HepG2 (cell line): Measurements from ENCODE around the gene RGS19. TPM values are rescaled to one million over a fixed set of nuclear protein-coding genes. Genes with fewer than 3 reads are reported as not detected.

Experiments
- ATAC-seq: fragments of 200-7000 bp; cut with Tn5 transposase; 3 replicates; pipeline ENCODE4 v1.9.1; 2020; ENCODE audit warnings: mild to moderate bottlenecking, moderate library complexity
- BruUV-seq: library from RNA; stranded (reverse); fragments of 400-500 nt; replicated peaks from 2 replicates; lab custom pipeline; 2021; lab: Mats Ljungman, UMichigan
- CTCF ChIA-PET: fragments of 300-600 bp; formaldehyde crosslinking; extraction: SDS; loops from one replicate; lab custom pipeline; 2021; ENCODE audit warnings: low total read pairs, inconsistent platforms, low intra/inter-chr PET ratio; lab: Yijun Ruan, JAX
- POLR2A ChIA-PET: fragments of 350-600 bp; sonication (Branson Sonifier 250); formaldehyde crosslinking; loops from one replicate; lab custom pipeline; 2020; ENCODE audit warnings: antibody characterized with exemption, inconsistent platforms; lab: Yijun Ruan, JAX
- DNase-seq: peaks from one replicate; pipeline ENCODE4 v3.0.0-alpha.2; 2015; ENCODE audit warnings: low spot score
- FAIRE-seq: peaks from 3 replicates; lab custom pipeline; 2011; peaks lifted over from hg19 to GRCh38; lab: Jason Lieb, UNC
- H2AFZ ChIP-seq: one replicate; pipeline ENCODE4 v1.6.1; 2011; ENCODE audit warnings: low read length, inconsistent platforms
- H3K27ac ChIP-seq: fragments of 300-600 bp; 3 replicates; pipeline ENCODE4 v1.8.0; 2011; ENCODE audit warnings: mixed run types, mild to moderate bottlenecking, mixed read lengths, low read length, inconsistent platforms; ENCODE audit not compliant: insufficient read depth; ENCODE audit errors: extremely low read length
- H3K27me3 ChIP-seq, 2 experiments: fragments of 200-600 bp in 1 of 2; 2 replicates in 1 of 2; 3 replicates in 1 of 2; pipeline versions ENCODE4 v1.6.0 to v1.8.0; 2011; ENCODE audit warnings: low read length in 2 of 2, mild to moderate bottlenecking in 2 of 2, moderate library complexity in 2 of 2, inconsistent platforms in 1 of 2; ENCODE audit not compliant: insufficient read depth in 2 of 2, control insufficient read depth in 1 of 2
- H3K36me3 ChIP-seq, 2 experiments: fragments of 200-600 bp in 1 of 2; replicated peaks in 1 of 2; 2 replicates in 1 of 2; 3 replicates in 1 of 2; pipeline versions ENCODE4 v1.5.1 to v1.8.0; 2011; ENCODE audit warnings: low read length in 2 of 2, inconsistent platforms in 1 of 2; ENCODE audit not compliant: insufficient read depth in 2 of 2, control insufficient read depth in 1 of 2
- H3K4me1 ChIP-seq: 2 replicates; pipeline ENCODE4 v1.5.1; 2012; ENCODE audit warnings: low read length, inconsistent platforms; ENCODE audit not compliant: insufficient read depth
- H3K4me2 ChIP-seq: 2 replicates; pipeline ENCODE4 v1.6.0; 2011; ENCODE audit warnings: low read depth, low read length, inconsistent platforms
- H3K4me3 ChIP-seq, 3 experiments: fragments of 200-600 bp in 1 of 3; sonication (generic), shearing (Covaris generic) in 1 of 3; replicated peaks in 1 of 3; 2 replicates each; pipeline ENCODE4 v1.5.1; 2011 to 2016; ENCODE audit warnings: low read length in 3 of 3, inconsistent platforms in 2 of 3, low read depth in 2 of 3, mild to moderate bottlenecking in 2 of 3, control low read depth in 1 of 3, mixed read lengths in 1 of 3; ENCODE audit not compliant: insufficient read depth in 1 of 3
- H3K79me2 ChIP-seq: one replicate; pipeline ENCODE4 v1.6.1; 2011; ENCODE audit warnings: low read length, inconsistent platforms; ENCODE audit not compliant: insufficient read depth
- H3K9ac ChIP-seq: 2 replicates; pipeline ENCODE4 v1.6.0; 2011; ENCODE audit warnings: mild to moderate bottlenecking, low read depth, low read length, inconsistent platforms; ENCODE audit not compliant: insufficient read depth
- H3K9me3 ChIP-seq: 2 replicates; pipeline ENCODE4 v1.5.1; 2012; ENCODE audit warnings: mild to moderate bottlenecking, low read length
- H4K20me1 ChIP-seq: 2 replicates; pipeline ENCODE4 v1.6.0; 2011; ENCODE audit warnings: inconsistent platforms, mild to moderate bottlenecking, low read length, moderate library complexity; ENCODE audit not compliant: insufficient read depth
- ATAD3A ChIP-seq: sonication (generic); formaldehyde crosslinking; IDR thresholded peaks from 2 replicates; pipeline ENCODE4 v1.4.0; 2020; ENCODE audit warnings: missing genetic modification reagents
- NFE2 ChIP-seq: sonication (generic); formaldehyde crosslinking; IDR thresholded peaks from 2 replicates; pipeline ENCODE4 v1.4.0; 2020; ENCODE audit warnings: missing genetic modification reagents
- SAP130 ChIP-seq: IDR thresholded peaks from 2 replicates; pipeline ENCODE4 v1.6.1; 2016; ENCODE audit warnings: low read depth
- TCF7L2 ChIP-seq: IDR thresholded peaks from 2 replicates; pipeline ENCODE4 v1.6.1; 2011; ENCODE audit warnings: mild to moderate bottlenecking, low read depth, low read length, moderate library complexity
- ZFY ChIP-seq: sonication (generic); formaldehyde crosslinking; IDR thresholded peaks from 2 replicates; pipeline ENCODE4 v1.4.0; 2020; ENCODE audit warnings: missing genetic modification reagents
- ZKSCAN8 ChIP-seq: IDR thresholded peaks from 2 replicates; pipeline ENCODE4 v1.6.1; 2016; ENCODE audit warnings: borderline replicate concordance, missing genetic modification reagents, missing compliant biosample characterization
- ZNF296 ChIP-seq: sonication (generic); formaldehyde crosslinking; conservative IDR thresholded peaks from 2 replicates; pipeline ENCODE4 v1.5.0; 2020; ENCODE audit warnings: mild to moderate bottlenecking, missing genetic modification reagents
- ZNF510 ChIP-seq: sonication (generic); formaldehyde crosslinking; IDR thresholded peaks from 2 replicates; pipeline ENCODE4 v1.4.0; 2020; ENCODE audit warnings: low read depth, mild to moderate bottlenecking, missing genetic modification reagents
- WGBS: methylation state at CpG from one replicate; pipeline ENCODE4 v1.1.6; 2017; ENCODE audit warnings: low lambda C conversion rate; 5-methylcytosine and 5-hydroxymethylcytosine counted together
- in situ Hi-C: cut with HindIII; loops from 2 replicates; pipeline ENCODE4 v1.10.0; 2017; ENCODE audit warnings: low pct_unique_long_range_greater_than_20kb; ENCODE audit not compliant: extremely low pct_ligation_motif_present
- intact Hi-C: fragments of 100-400 bp; cut with micrococcal nuclease; formaldehyde crosslinking; loops from one replicate; pipeline ENCODE4 v1.10.0; 2022; ENCODE audit not compliant: unreplicated experiment
- polyA plus RNA-seq, 8 experiments: library from polyadenylated mRNA; depleted of rRNA in 3 of 8; stranded (reverse) in 7 of 8; unstranded in 1 of 8; fragments of >200 nt; fragmentation: Illumina TruSeq in 4 of 8; extraction: Trizol in 4 of 8; gene quantifications; 2 replicates each; pipeline versions ENCODE4 v1.2.1 to v1.2.3, GENCODE V29; 2011 to 2016; ENCODE audit warnings: low read depth in 4 of 8, missing spikeins in 1 of 8, mixed read lengths in 1 of 8; ENCODE audit not compliant: insufficient read depth in 1 of 8
- total RNA-seq, 5 experiments: library from RNA; depleted of rRNA; stranded (reverse); fragments of >200 nt; fragmentation: Illumina TruSeq; extraction: Trizol; gene quantifications; 2 replicates each; pipeline ENCODE4 v1.2.3, GENCODE V29; 2016; ENCODE audit warnings: low read depth in 1 of 5
- TF ChIP-seq, protein P1 (sequence below): sonication (generic); formaldehyde crosslinking; IDR thresholded peaks from 2 replicates; pipeline ENCODE4 v1.9.0; 2021; ENCODE audit warnings: missing genetic modification reagents, borderline replicate concordance
- TF ChIP-seq, protein P2 (sequence below): sonication (generic); formaldehyde crosslinking; IDR thresholded peaks from 2 replicates; pipeline ENCODE4 v1.4.0; 2020; ENCODE audit warnings: missing genetic modification reagents, mild to moderate bottlenecking, borderline replicate concordance
- TF ChIP-seq, protein P3 (sequence below): sonication (generic); formaldehyde crosslinking; IDR thresholded peaks from 2 replicates; pipeline ENCODE4 v1.4.0; 2020; ENCODE audit warnings: mild to moderate bottlenecking, missing genetic modification reagents, borderline replicate concordance
- TF ChIP-seq, protein P4 (sequence below): sonication (generic); formaldehyde crosslinking; IDR thresholded peaks from 2 replicates; pipeline ENCODE4 v1.4.0; 2020; ENCODE audit warnings: mild to moderate bottlenecking, missing genetic modification reagents

Gene RGS19
- total and polyA plus RNA-seq, 2 of the 13 experiments (the other 11 are each of a cell fraction or from before 2014, with no cell fraction given): 10.7 to 11.9 TPM

DNA sequence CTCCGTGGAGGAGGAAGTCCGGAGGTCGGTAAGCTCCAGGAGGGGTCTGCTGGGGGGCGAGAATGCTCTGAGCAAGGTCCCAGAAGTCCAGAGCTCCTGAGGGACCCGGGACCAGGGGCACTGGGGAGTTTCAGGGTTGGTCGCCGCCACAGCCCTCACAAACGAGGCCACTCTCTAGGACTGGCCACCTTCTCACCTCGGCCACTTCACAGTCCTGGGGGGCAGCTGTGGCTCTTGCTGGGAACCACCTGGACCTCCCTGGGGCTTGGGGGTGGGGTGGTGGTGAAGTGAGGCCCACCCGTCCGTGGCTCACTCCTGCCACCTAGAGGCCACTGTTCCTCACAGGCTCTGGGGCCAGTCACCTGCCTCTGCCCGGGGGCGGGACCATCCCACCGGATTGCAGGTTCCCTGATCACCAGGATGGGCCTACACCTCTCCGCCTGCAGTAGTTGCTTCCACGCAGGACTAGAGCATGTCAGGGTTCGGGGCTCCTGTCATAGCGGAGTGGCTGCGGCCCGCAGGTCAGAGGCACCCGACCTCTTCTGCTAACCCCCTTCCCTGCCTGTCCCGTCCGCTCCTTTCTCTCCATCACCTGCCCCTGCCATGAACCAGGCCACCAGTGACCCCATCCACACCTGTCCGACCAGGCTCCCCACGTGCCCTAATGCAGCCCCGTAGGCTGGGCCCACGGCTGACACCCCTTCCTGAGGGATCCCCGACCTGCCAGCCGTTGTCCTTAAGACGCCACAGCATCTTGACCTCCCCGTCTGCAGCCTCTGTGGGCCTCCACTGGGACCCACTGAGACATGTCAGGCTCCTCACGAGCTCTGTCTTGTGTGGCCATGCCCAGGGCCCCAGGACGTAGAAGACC is 21.5 kb downstream of the RGS19 start:
- WGBS: 30% methylated on average over 30 of the region's 33 CpGs
- peak; percentile 75 for FAIRE-seq
- TF ChIP-seq ATAD3A (CRISPR knock-in tag) (no peak; the same call in none of the 2 replicates), ZKSCAN8 (peak; percentile 34; the same call in 1 of the 2 replicates), SAP130 (CRISPR knock-in tag) (peak; percentile 74; the same call in 1 of the 2 replicates), TCF7L2 (no peak), ZFY (CRISPR knock-in tag) (no peak), NFE2 (CRISPR knock-in tag) (no peak), ZNF510 (CRISPR knock-in tag) (peak; percentile 96; the same call in 1 of the 2 replicates), ZNF296 (CRISPR knock-in tag) (peak; percentile 43; the same call in 1 of the 2 replicates)
- TF ChIP-seq, protein P1, sequence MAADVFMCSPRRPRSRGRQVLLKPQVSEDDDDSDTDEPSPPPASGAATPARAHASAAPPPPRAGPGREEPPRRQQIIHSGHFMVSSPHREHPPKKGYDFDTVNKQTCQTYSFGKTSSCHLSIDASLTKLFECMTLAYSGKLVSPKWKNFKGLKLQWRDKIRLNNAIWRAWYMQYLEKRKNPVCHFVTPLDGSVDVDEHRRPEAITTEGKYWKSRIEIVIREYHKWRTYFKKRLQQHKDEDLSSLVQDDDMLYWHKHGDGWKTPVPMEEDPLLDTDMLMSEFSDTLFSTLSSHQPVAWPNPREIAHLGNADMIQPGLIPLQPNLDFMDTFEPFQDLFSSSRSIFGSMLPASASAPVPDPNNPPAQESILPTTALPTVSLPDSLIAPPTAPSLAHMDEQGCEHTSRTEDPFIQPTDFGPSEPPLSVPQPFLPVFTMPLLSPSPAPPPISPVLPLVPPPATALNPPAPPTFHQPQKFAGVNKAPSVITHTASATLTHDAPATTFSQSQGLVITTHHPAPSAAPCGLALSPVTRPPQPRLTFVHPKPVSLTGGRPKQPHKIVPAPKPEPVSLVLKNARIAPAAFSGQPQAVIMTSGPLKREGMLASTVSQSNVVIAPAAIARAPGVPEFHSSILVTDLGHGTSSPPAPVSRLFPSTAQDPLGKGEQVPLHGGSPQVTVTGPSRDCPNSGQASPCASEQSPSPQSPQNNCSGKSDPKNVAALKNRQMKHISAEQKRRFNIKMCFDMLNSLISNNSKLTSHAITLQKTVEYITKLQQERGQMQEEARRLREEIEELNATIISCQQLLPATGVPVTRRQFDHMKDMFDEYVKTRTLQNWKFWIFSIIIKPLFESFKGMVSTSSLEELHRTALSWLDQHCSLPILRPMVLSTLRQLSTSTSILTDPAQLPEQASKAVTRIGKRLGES (CRISPR knock-in tag): no peak
- TF ChIP-seq, protein P2, sequence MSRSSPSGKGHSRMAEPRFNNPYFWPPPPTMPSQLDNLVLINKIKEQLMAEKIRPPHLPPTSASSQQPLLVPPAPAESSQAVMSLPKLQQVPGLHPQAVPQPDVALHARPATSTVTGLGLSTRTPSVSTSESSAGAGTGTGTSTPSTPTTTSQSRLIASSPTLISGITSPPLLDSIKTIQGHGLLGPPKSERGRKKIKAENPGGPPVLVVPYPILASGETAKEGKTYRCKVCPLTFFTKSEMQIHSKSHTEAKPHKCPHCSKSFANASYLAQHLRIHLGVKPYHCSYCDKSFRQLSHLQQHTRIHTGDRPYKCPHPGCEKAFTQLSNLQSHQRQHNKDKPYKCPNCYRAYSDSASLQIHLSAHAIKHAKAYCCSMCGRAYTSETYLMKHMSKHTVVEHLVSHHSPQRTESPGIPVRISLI (CRISPR knock-in tag): 0 out of 2 replicates have a peak, but pooled peaks have one; percentile 41
- TF ChIP-seq, protein P3, sequence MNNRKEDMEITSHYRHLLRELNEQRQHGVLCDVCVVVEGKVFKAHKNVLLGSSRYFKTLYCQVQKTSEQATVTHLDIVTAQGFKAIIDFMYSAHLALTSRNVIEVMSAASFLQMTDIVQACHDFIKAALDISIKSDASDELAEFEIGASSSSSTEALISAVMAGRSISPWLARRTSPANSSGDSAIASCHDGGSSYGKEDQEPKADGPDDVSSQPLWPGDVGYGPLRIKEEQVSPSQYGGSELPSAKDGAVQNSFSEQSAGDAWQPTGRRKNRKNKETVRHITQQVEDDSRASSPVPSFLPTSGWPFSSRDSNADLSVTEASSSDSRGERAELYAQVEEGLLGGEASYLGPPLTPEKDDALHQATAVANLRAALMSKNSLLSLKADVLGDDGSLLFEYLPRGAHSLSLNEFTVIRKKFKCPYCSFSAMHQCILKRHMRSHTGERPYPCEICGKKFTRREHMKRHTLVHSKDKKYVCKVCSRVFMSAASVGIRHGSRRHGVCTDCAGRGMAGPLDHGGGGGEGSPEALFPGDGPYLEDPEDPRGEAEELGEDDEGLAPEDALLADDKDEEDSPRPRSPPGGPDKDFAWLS (CRISPR knock-in tag): 0 out of 2 replicates have a peak, but pooled peaks have one; percentile 86
- TF ChIP-seq, protein P4, sequence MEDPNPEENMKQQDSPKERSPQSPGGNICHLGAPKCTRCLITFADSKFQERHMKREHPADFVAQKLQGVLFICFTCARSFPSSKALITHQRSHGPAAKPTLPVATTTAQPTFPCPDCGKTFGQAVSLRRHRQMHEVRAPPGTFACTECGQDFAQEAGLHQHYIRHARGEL: 0 out of 2 replicates have a peak, but pooled peaks have one; percentile 1

More for the DNA sequence above, 21.5 kb downstream of the RGS19 start:
- no peak overlapping the region for H2AFZ ChIP-seq
- POLR2A ChIA-PET: interaction anchor here (0.8 to 9.4 kb wide), 7 partner anchors 8 to 161 kb away, joined by 4 to 252 read pairs (median 6); partner anchors contain the start of genes C20orf204, PRPF6, SAMD10 and UCKL1
- H3K4me2 ChIP-seq: peak overlapping the region; percentile 87
- DNase-seq (peak; percentile 83), ATAC-seq (peak; percentile 44)
- CTCF ChIA-PET: interaction anchor here (0.8 to 3.7 kb wide), 3 partner anchors 78 to 238 kb away, joined by 3 to 33 read pairs (median 3); partner anchors contain the start of genes PRPF6, SAMD10 and UCKL1
- no peaks in the 10 kb centered on the region for H3K27me3 ChIP-seq
- no TSS peak for BruUV-seq
- H3K9me3 ChIP-seq: no peaks in the 10 kb centered on the region
- in situ Hi-C loops: loop anchor here (5.0 kb wide), 1 partner anchor 81 kb away; the partner anchor contains the start of gene SAMD10
- H3K4me1 ChIP-seq: peaks cover 76% of the 10 kb centered on the region
- H3K27ac ChIP-seq: peak overlapping the region; percentile 77
- peak overlapping the region; percentile 1 to 69 (median 42); a peak in 5 of 6 replicates for H3K4me3 ChIP-seq
- H3K9ac ChIP-seq: peak overlapping the region; percentile 72
- no peaks in the 10 kb centered on the region for H3K36me3 ChIP-seq
- H4K20me1 ChIP-seq: no peaks in the 10 kb centered on the region
- intact Hi-C loops: loop anchor here (1.0 to 2.0 kb wide), 2 partner anchors 21 to 78 kb away; partner anchors contain the start of gene C20orf204
- no peaks in the 10 kb centered on the region for H3K79me2 ChIP-seq
